GM06990 (cell line): ENCODE results near the gene FAM50A.
A peak's percentile ranks its signal among the peaks of the same experiment; 100 is the strongest.

Source experiments
- DNase-seq: peaks from one replicate; pipeline ENCODE4 v3.0.0-alpha.2; 2011; ENCODE audit not compliant: insufficient read length; ENCODE audit errors: extremely low read depth
- H3K27me3 ChIP-seq: replicated peaks from 2 replicates; pipeline ENCODE4 v1.6.0; 2011; ENCODE audit warnings: low read length; ENCODE audit not compliant: control insufficient read depth, insufficient read depth
- H3K36me3 ChIP-seq: 2 replicates; pipeline ENCODE4 v1.5.1; 2011; ENCODE audit warnings: low read length; ENCODE audit not compliant: control insufficient read depth, insufficient read depth
- H3K4me3 ChIP-seq: replicated peaks from 2 replicates; pipeline ENCODE4 v1.5.1; 2011; ENCODE audit warnings: low read depth, mild to moderate bottlenecking, control low read depth, low read length
- CTCF ChIP-seq: IDR thresholded peaks from 2 replicates; pipeline ENCODE4 v1.5.1; 2011; ENCODE audit warnings: low read length, control low read depth, mild to moderate bottlenecking, inconsistent platforms; ENCODE audit not compliant: insufficient read depth, poor library complexity, severe bottlenecking

Gene FAM50A

GRCh38 chrX:154441564-154441963 is 2.4 kb upstream of the FAM50A start:
- no peak overlapping the region for H3K4me3 ChIP-seq
- TF ChIP-seq CTCF: no peak
- H3K27me3 ChIP-seq: no peaks in the 10 kb centered on the region
- no peak for DNase-seq
- H3K36me3 ChIP-seq: no peaks in the 10 kb centered on the region; the same call in none of the 2 replicates

- TF ChIP-seq CTCF: no peak
- no peak for DNase-seq
- H3K4me3 ChIP-seq: no peak overlapping the region
- H3K36me3 ChIP-seq: no peaks in the 10 kb centered on the region; the same call in none of the 2 replicates
- H3K27me3 ChIP-seq: no peaks in the 10 kb centered on the region
These were observed 1.8 kb upstream of the FAM50A start for GRCh38 chrX:154441984-154442707.

- Histone ChIP-seq H3K36me3 (peaks cover 1% of the 10 kb centered on the region), H3K27me3 (no peaks in the 10 kb centered on the region), H3K4me3 (peak overlapping the region; percentile 50)
- no peak for TF ChIP-seq CTCF
- no peak for DNase-seq
These were observed 446 bp upstream of the FAM50A start for GRCh38 chrX:154443479-154443910.

- TF ChIP-seq CTCF: no peak
- Histone ChIP-seq H3K27me3 (no peaks in the 10 kb centered on the region), H3K4me3 (peak overlapping the region; percentile 75), H3K36me3 (peaks cover 8% of the 10 kb centered on the region)
- DNase-seq: no peak
These were observed 860 bp downstream of the FAM50A start for GRCh38 chrX:154444755-154445246.

GRCh38 chrX:154445776-154446175 is 1.8 kb downstream of the FAM50A start:
- H3K27me3 ChIP-seq: no peaks in the 10 kb centered on the region
- no peak for DNase-seq
- no peak overlapping the region for H3K4me3 ChIP-seq
- H3K36me3 ChIP-seq: peaks cover 10% of the 10 kb centered on the region
- TF ChIP-seq CTCF: no peak
